HepG2 (cell line): ENCODE data around the gene PLOD2. TPM values are rescaled to one million over a fixed set of nuclear protein-coding genes. Genes with fewer than 3 reads are reported as not detected.

Source experiments
- ATAC-seq: fragments of 200-7000 bp; cut with Tn5 transposase; 3 replicates; pipeline ENCODE4 v1.9.1; 2020; ENCODE audit warnings: mild to moderate bottlenecking, moderate library complexity
- BruUV-seq: library from RNA; stranded (reverse); fragments of 400-500 nt; replicated peaks from 2 replicates; lab custom pipeline; 2021; lab: Mats Ljungman, UMichigan
- CTCF ChIA-PET: fragments of 300-600 bp; formaldehyde crosslinking; extraction: SDS; loops from one replicate; lab custom pipeline; 2021; ENCODE audit warnings: low total read pairs, inconsistent platforms, low intra/inter-chr PET ratio; lab: Yijun Ruan, JAX
- POLR2A ChIA-PET: fragments of 350-600 bp; sonication (Branson Sonifier 250); formaldehyde crosslinking; loops from one replicate; lab custom pipeline; 2020; ENCODE audit warnings: antibody characterized with exemption, inconsistent platforms; lab: Yijun Ruan, JAX
- DNase-seq: peaks from one replicate; pipeline ENCODE4 v3.0.0-alpha.2; 2015; ENCODE audit warnings: low spot score
- FAIRE-seq: peaks from 3 replicates; lab custom pipeline; 2011; peaks lifted over from hg19 to GRCh38; lab: Jason Lieb, UNC
- H2AFZ ChIP-seq: one replicate; pipeline ENCODE4 v1.6.1; 2011; ENCODE audit warnings: low read length, inconsistent platforms
- H3K27ac ChIP-seq: fragments of 300-600 bp; 3 replicates; pipeline ENCODE4 v1.8.0; 2011; ENCODE audit warnings: mixed run types, mild to moderate bottlenecking, mixed read lengths, low read length, inconsistent platforms; ENCODE audit not compliant: insufficient read depth; ENCODE audit errors: extremely low read length
- H3K27me3 ChIP-seq, 2 experiments: fragments of 200-600 bp in 1 of 2; 2 replicates in 1 of 2; 3 replicates in 1 of 2; pipeline versions ENCODE4 v1.6.0 to v1.8.0; 2011; ENCODE audit warnings: low read length in 2 of 2, mild to moderate bottlenecking in 2 of 2, moderate library complexity in 2 of 2, inconsistent platforms in 1 of 2; ENCODE audit not compliant: insufficient read depth in 2 of 2, control insufficient read depth in 1 of 2
- H3K36me3 ChIP-seq, 2 experiments: fragments of 200-600 bp in 1 of 2; replicated peaks in 1 of 2; 2 replicates in 1 of 2; 3 replicates in 1 of 2; pipeline versions ENCODE4 v1.5.1 to v1.8.0; 2011; ENCODE audit warnings: low read length in 2 of 2, inconsistent platforms in 1 of 2; ENCODE audit not compliant: insufficient read depth in 2 of 2, control insufficient read depth in 1 of 2
- H3K4me1 ChIP-seq: 2 replicates; pipeline ENCODE4 v1.5.1; 2012; ENCODE audit warnings: low read length, inconsistent platforms; ENCODE audit not compliant: insufficient read depth
- H3K4me2 ChIP-seq: 2 replicates; pipeline ENCODE4 v1.6.0; 2011; ENCODE audit warnings: low read depth, low read length, inconsistent platforms
- H3K4me3 ChIP-seq, 3 experiments: fragments of 200-600 bp in 1 of 3; sonication (generic), shearing (Covaris generic) in 1 of 3; replicated peaks in 1 of 3; 2 replicates each; pipeline ENCODE4 v1.5.1; 2011 to 2016; ENCODE audit warnings: low read length in 3 of 3, inconsistent platforms in 2 of 3, low read depth in 2 of 3, mild to moderate bottlenecking in 2 of 3, control low read depth in 1 of 3, mixed read lengths in 1 of 3; ENCODE audit not compliant: insufficient read depth in 1 of 3
- H3K79me2 ChIP-seq: one replicate; pipeline ENCODE4 v1.6.1; 2011; ENCODE audit warnings: low read length, inconsistent platforms; ENCODE audit not compliant: insufficient read depth
- H3K9ac ChIP-seq: 2 replicates; pipeline ENCODE4 v1.6.0; 2011; ENCODE audit warnings: mild to moderate bottlenecking, low read depth, low read length, inconsistent platforms; ENCODE audit not compliant: insufficient read depth
- H3K9me3 ChIP-seq: 2 replicates; pipeline ENCODE4 v1.5.1; 2012; ENCODE audit warnings: mild to moderate bottlenecking, low read length
- H4K20me1 ChIP-seq: 2 replicates; pipeline ENCODE4 v1.6.0; 2011; ENCODE audit warnings: inconsistent platforms, mild to moderate bottlenecking, low read length, moderate library complexity; ENCODE audit not compliant: insufficient read depth
- DNMT1 ChIP-seq: sonication (generic); formaldehyde crosslinking; IDR thresholded peaks from 2 replicates; pipeline ENCODE4 v1.5.1; 2020; ENCODE audit warnings: mild to moderate bottlenecking, missing genetic modification reagents
- HES4 ChIP-seq: sonication (generic); formaldehyde crosslinking; IDR thresholded peaks from 2 replicates; pipeline ENCODE4 v1.9.0; 2021; ENCODE audit warnings: mild to moderate bottlenecking, missing genetic modification reagents, borderline replicate concordance
- WGBS: methylation state at CpG from one replicate; pipeline ENCODE4 v1.1.6; 2017; ENCODE audit warnings: low lambda C conversion rate; 5-methylcytosine and 5-hydroxymethylcytosine counted together
- in situ Hi-C: cut with HindIII; loops from 2 replicates; pipeline ENCODE4 v1.10.0; 2017; ENCODE audit warnings: low pct_unique_long_range_greater_than_20kb; ENCODE audit not compliant: extremely low pct_ligation_motif_present
- intact Hi-C: fragments of 100-400 bp; cut with micrococcal nuclease; formaldehyde crosslinking; loops from one replicate; pipeline ENCODE4 v1.10.0; 2022; ENCODE audit not compliant: unreplicated experiment
- polyA plus RNA-seq, 8 experiments: library from polyadenylated mRNA; depleted of rRNA in 3 of 8; stranded (reverse) in 7 of 8; unstranded in 1 of 8; fragments of >200 nt; fragmentation: Illumina TruSeq in 4 of 8; extraction: Trizol in 4 of 8; gene quantifications; 2 replicates each; pipeline versions ENCODE4 v1.2.1 to v1.2.3, GENCODE V29; 2011 to 2016; ENCODE audit warnings: low read depth in 4 of 8, missing spikeins in 1 of 8, mixed read lengths in 1 of 8; ENCODE audit not compliant: insufficient read depth in 1 of 8
- total RNA-seq, 5 experiments: library from RNA; depleted of rRNA; stranded (reverse); fragments of >200 nt; fragmentation: Illumina TruSeq; extraction: Trizol; gene quantifications; 2 replicates each; pipeline ENCODE4 v1.2.3, GENCODE V29; 2016; ENCODE audit warnings: low read depth in 1 of 5
- TF ChIP-seq, protein P1 (sequence below): sonication (generic); formaldehyde crosslinking; conservative IDR thresholded peaks from 2 replicates; pipeline ENCODE4 v1.4.0; 2020; ENCODE audit warnings: missing genetic modification reagents
- TF ChIP-seq, protein P2 (sequence below): sonication (generic); formaldehyde crosslinking; IDR thresholded peaks from 2 replicates; pipeline ENCODE4 v1.5.0; 2020; ENCODE audit warnings: mild to moderate bottlenecking, low read depth, missing genetic modification reagents, borderline replicate concordance

The PLOD2 gene
- total and polyA plus RNA-seq, 2 of the 13 experiments (the other 11 are each of a cell fraction or from before 2014, with no cell fraction given), result 107 to 161 TPM

DNA sequence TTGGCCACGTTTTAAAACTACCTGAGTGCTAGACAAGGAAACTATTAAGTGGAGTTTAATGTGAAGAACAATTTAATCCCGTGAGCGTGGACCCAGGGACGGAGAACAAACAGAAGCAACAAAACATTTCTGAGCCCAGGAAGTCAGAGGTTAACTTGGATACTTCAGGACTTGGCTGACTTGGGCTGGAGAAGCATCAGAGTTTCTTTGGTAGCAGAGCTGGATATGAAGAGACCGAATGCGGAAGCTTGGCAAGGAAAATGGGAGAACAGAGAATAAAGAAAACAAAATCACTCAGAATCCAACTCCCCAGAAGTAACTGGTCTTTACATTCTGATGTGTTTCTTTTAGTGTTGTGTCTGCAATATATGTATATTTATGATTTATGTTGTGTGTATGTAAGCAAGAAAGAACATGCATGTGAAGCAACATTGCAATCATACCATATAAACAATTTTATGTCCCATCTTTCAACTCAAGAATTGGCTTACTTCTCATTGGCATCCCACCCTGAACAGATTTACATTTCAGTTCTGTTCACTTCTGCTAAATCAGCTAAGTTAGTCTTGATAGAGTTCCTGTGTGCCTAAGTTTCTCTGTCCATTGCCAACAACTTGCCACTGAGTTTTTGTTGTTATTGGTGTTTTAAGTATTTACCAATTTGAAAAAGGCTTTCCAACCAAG lies 17.2 kb upstream of the PLOD2 start (continued):
- TF ChIP-seq, protein P1, sequence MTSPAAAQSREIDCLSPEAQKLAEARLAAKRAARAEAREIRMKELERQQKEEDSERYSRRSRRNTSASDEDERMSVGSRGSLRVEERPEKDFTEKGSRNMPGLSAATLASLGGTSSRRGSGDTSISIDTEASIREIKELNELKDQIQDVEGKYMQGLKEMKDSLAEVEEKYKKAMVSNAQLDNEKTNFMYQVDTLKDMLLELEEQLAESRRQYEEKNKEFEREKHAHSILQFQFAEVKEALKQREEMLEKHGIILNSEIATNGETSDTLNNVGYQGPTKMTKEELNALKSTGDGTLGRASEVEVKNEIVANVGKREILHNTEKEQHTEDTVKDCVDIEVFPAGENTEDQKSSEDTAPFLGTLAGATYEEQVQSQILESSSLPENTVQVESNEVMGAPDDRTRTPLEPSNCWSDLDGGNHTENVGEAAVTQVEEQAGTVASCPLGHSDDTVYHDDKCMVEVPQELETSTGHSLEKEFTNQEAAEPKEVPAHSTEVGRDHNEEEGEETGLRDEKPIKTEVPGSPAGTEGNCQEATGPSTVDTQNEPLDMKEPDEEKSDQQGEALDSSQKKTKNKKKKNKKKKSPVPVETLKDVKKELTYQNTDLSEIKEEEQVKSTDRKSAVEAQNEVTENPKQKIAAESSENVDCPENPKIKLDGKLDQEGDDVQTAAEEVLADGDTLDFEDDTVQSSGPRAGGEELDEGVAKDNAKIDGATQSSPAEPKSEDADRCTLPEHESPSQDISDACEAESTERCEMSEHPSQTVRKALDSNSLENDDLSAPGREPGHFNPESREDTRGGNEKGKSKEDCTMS (CRISPR knock-in tag), result no peak

DNA sequence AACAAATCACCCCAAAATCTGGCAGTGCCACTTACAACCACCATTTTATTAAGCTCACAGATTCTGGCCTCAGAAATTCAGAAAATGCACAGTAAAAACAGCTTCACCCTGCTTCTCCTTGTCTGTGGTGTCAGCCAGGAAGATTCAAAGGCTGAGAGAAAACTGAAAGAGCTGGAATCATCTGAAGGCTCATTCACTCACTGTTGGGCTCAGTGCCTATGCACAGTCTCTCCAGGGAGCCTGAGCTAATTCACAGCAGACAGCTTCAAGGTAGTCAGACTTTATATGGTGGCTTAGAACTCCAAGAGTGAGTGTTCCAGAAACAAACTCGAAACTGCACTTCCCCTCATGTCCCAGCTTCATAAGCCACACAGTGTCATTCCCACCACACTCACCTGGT lies 16.5 kb upstream of the PLOD2 start:
- no peak overlapping the region for H3K4me3 ChIP-seq
- H3K27ac ChIP-seq, result no peak overlapping the region
- no peak overlapping the region for H2AFZ ChIP-seq
- no peak overlapping the region for H3K9ac ChIP-seq
- no peaks in the 10 kb centered on the region for H4K20me1 ChIP-seq
- no peaks in the 10 kb centered on the region for H3K27me3 ChIP-seq
- H3K79me2 ChIP-seq, result no peaks in the 10 kb centered on the region
- no peak for TF ChIP-seq HES4
- TF ChIP-seq, protein P2, sequence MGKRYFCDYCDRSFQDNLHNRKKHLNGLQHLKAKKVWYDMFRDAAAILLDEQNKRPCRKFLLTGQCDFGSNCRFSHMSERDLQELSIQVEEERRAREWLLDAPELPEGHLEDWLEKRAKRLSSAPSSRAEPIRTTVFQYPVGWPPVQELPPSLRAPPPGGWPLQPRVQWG (CRISPR knock-in tag), result no peak
- TF ChIP-seq DNMT1 (CRISPR knock-in tag), result no peak
- no peaks in the 10 kb centered on the region for H3K9me3 ChIP-seq
- in situ Hi-C loops (loop anchor here (25.0 kb wide), 1 partner anchor 390 kb away; no protein-coding TSS in a partner anchor), intact Hi-C loops (loop anchor here (10.0 kb wide), 1 partner anchor 1853 kb away; no protein-coding TSS in a partner anchor)
- H3K4me1 ChIP-seq, result 0 out of 2 replicates have a peak, but pooled peaks cover 4% of the 10 kb centered on the region
- BruUV-seq, result no TSS peak
- DNase-seq, result no peak
- WGBS, result 13% methylated on average over 1 of the region's 1 CpG
- H3K4me2 ChIP-seq, result peak overlapping the region; percentile 10; the same call in 1 of the 2 replicates
- ChIA-PET POLR2A (no interaction called here), CTCF (no interaction called here)
- ATAC-seq, result peak; percentile 38; the same call in 2 of the 3 replicates
- H3K36me3 ChIP-seq, result no peaks in the 10 kb centered on the region
- FAIRE-seq, result no peak
